WTC11 (cell line): ENCODE data around the gene PFN2. TPM values are rescaled to one million over a fixed set of nuclear protein-coding genes. Genes with fewer than 3 reads are reported as not detected.

Source experiments
- ATAC-seq: fragments of 200-7000 bp; cut with Tn5 transposase; 2 replicates; pipeline ENCODE4 v1.10.0; 2021; ENCODE audit warnings: mild to moderate bottlenecking, moderate library complexity
- CTCF ChIA-PET: fragments of 300-600 bp; sonication (Branson Sonifier 250); formaldehyde crosslinking; loops from one replicate; lab custom pipeline; 2021; ENCODE audit warnings: antibody characterized with exemption; lab: Charles Lee
- POLR2A ChIA-PET: fragments of 350-600 bp; sonication (Branson Sonifier 250); formaldehyde crosslinking; loops from one replicate; lab custom pipeline; 2021; ENCODE audit warnings: antibody characterized with exemption; lab: Charles Lee
- DNase-seq: peaks from one replicate; pipeline ENCODE4 v3.0.0; 2021; ENCODE audit warnings: low spot score
- H3K27ac Mint-ChIP-seq: 2 replicates; pipeline ENCODE4 v1.8.0; 2021; ENCODE audit warnings: mixed read lengths
- H3K27me3 Mint-ChIP-seq: 2 replicates; pipeline ENCODE4 v1.8.0; 2021; ENCODE audit warnings: low read depth, mild to moderate bottlenecking, moderate library complexity, mixed read lengths
- H3K36me3 Mint-ChIP-seq: 2 replicates; pipeline ENCODE4 v1.8.0; 2021; ENCODE audit warnings: mixed read lengths
- H3K4me1 Mint-ChIP-seq: 2 replicates; pipeline ENCODE4 v1.8.0; 2022; ENCODE audit warnings: mixed read lengths
- H3K4me3 Mint-ChIP-seq: 2 replicates; pipeline ENCODE4 v1.8.0; 2021; ENCODE audit warnings: mild to moderate bottlenecking, moderate library complexity, mixed read lengths
- H3K9me3 Mint-ChIP-seq: 2 replicates; pipeline ENCODE4 v1.8.0; 2021; ENCODE audit warnings: mixed read lengths
- ATF1 ChIP-seq: sonication (generic); formaldehyde crosslinking; IDR thresholded peaks from 2 replicates; pipeline ENCODE4 v1.8.1; 2023; ENCODE audit warnings: mild to moderate bottlenecking, moderate library complexity, missing genetic modification reagents
- E2F5 ChIP-seq: sonication (generic); formaldehyde crosslinking; IDR thresholded peaks from 2 replicates; pipeline ENCODE4 v1.8.1; 2022; ENCODE audit warnings: mild to moderate bottlenecking, moderate library complexity, missing genetic modification reagents
- ETV6 ChIP-seq: sonication (generic); formaldehyde crosslinking; IDR thresholded peaks from 2 replicates; pipeline ENCODE4 v1.8.1; 2022; ENCODE audit warnings: mild to moderate bottlenecking, missing genetic modification reagents
- FOXJ3 ChIP-seq: sonication (generic); formaldehyde crosslinking; IDR thresholded peaks from 2 replicates; pipeline ENCODE4 v1.9.0; 2021; ENCODE audit warnings: missing genetic modification reagents, mild to moderate bottlenecking, borderline replicate concordance
- GRHL2 ChIP-seq: fragments of 250-450 bp; sonication (Bioruptor Pico); IDR thresholded peaks from 2 replicates; pipeline ENCODE4 v1.8.0; 2022; ENCODE audit warnings: mild to moderate bottlenecking, moderate library complexity; ENCODE audit not compliant: insufficient replicate concordance, severe bottlenecking
- HMGA2 ChIP-seq: fragments of 250-450 bp; sonication (Bioruptor Pico); IDR thresholded peaks from 2 replicates; pipeline ENCODE4 v1.4.0; 2021; ENCODE audit warnings: mild to moderate bottlenecking, moderate library complexity
- HMGXB4 ChIP-seq: sonication (generic); formaldehyde crosslinking; IDR thresholded peaks from 2 replicates; pipeline ENCODE4 v1.8.1; 2023; ENCODE audit warnings: mild to moderate bottlenecking, moderate library complexity, missing genetic modification reagents
- KAT7 ChIP-seq: sonication (generic); formaldehyde crosslinking; IDR thresholded peaks from 2 replicates; pipeline ENCODE4 v1.8.1; 2023; ENCODE audit warnings: missing genetic modification reagents, mild to moderate bottlenecking, borderline replicate concordance
- NR1H2 ChIP-seq: sonication (generic); formaldehyde crosslinking; IDR thresholded peaks from 2 replicates; pipeline ENCODE4 v1.9.0; 2021; ENCODE audit warnings: mild to moderate bottlenecking, moderate library complexity, missing genetic modification reagents
- RELA ChIP-seq: sonication (generic); formaldehyde crosslinking; IDR thresholded peaks from 2 replicates; pipeline ENCODE4 v1.8.1; 2022; ENCODE audit warnings: missing genetic modification reagents, mild to moderate bottlenecking, borderline replicate concordance
- SMAD3 ChIP-seq: sonication (generic); formaldehyde crosslinking; IDR thresholded peaks from 2 replicates; pipeline ENCODE4 v1.8.0; 2022; ENCODE audit warnings: missing genetic modification reagents, mild to moderate bottlenecking, borderline replicate concordance
- ZNF281 ChIP-seq: sonication (generic); formaldehyde crosslinking; IDR thresholded peaks from 2 replicates; pipeline ENCODE4 v1.8.0; 2023; ENCODE audit warnings: mild to moderate bottlenecking, missing genetic modification reagents
- total RNA-seq: library from RNA; stranded (reverse); gene quantifications from 3 replicates; pipeline ENCODE4 v1.2.3, GENCODE V29; 2021

Gene PFN2
- total RNA-seq, 1 experiment from 2014 or later = 158 TPM

- no peak for DNase-seq
- Mint-ChIP-seq H3K4me1 (no peaks in the 10 kb centered on the region), H3K27ac (no peak overlapping the region), H3K36me3 (peaks cover 14% of the 10 kb centered on the region), H3K9me3 (no peaks in the 10 kb centered on the region), H3K27me3 (no peaks in the 10 kb centered on the region), H3K4me3 (no peak overlapping the region)
- CTCF ChIA-PET = no interaction called here
- TF ChIP-seq ATF1 (CRISPR knock-in tag) (no peak), SMAD3 (CRISPR knock-in tag) (no peak), E2F5 (CRISPR knock-in tag) (no peak), FOXJ3 (CRISPR knock-in tag) (no peak), ETV6 (CRISPR knock-in tag) (no peak), ZNF281 (no peak), HMGA2 (CRISPR knock-in tag) (no peak), NR1H2 (CRISPR knock-in tag) (no peak), KAT7 (CRISPR knock-in tag) (no peak), GRHL2 (CRISPR knock-in tag) (no peak), HMGXB4 (no peak), RELA (CRISPR knock-in tag) (no peak)
- ATAC-seq = no peak
- POLR2A ChIA-PET = no interaction called here
These were observed 53.5 kb downstream of the PFN2 start for GRCh38 chr3:149917124-149917667.

Other genes starting within 250 kb of the PFN2 start
- gene COMMD2, start 218.4 kb downstream of the PFN2 start, total RNA-seq = 51.3 to 52.9 TPM (median 52.1 TPM) in 3 replicates
- not detected in 3 replicates for gene ANKUB1, start 178.3 kb downstream of the PFN2 start, total RNA-seq
- gene RNF13, start 157.7 kb downstream of the PFN2 start, total RNA-seq = 28.9 to 29.8 TPM (median 29.4 TPM) in 3 replicates